MV-4-11 (cell line): Measurements from ENCODE around the gene ELF2.
"Not testable (repeated sequence)": the region's sequence is repeated elsewhere in the genome, so short reads cannot be mapped to it uniquely, and the experiment has no call there.

Experiments
- DNase-seq: peaks from one replicate; lab custom pipeline; 2025; lab: John Stamatoyannopoulos, UW

The ELF2 gene

DNA sequence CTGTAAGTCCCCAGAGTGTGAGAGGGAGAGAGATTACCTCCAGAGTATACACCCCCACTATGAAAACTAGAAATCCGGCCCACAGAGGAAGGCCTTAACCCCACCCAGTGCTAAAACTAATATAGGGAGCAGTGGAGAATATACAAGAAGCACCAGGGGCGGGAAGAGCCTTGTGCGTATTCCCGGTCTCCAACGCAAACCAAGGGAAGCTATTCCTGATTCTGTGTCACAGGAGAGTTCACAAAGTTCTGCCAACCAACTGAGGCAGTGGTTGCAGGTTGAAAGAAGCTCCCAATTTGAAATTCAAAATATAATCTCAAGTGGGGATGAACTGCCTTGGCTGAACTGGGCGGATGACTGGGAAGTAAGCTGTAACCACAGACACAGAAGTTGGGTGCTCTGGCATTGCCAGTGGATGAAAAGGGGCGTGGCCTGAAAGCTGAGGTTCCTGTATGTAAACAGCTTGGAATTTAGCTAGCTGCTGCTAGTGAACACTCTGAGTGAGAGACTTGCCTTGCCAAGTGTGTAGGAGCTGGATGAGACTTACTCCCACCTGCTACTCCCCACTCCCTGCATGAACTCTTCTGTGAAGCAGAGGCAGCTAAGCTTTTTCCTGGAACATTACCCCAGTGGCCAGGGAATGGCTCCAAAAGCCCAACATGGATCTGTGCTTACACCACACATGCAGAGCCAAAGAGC, 32.7 kb downstream of the ELF2 start:
- DNase-seq, result peak; percentile 79

DNA sequence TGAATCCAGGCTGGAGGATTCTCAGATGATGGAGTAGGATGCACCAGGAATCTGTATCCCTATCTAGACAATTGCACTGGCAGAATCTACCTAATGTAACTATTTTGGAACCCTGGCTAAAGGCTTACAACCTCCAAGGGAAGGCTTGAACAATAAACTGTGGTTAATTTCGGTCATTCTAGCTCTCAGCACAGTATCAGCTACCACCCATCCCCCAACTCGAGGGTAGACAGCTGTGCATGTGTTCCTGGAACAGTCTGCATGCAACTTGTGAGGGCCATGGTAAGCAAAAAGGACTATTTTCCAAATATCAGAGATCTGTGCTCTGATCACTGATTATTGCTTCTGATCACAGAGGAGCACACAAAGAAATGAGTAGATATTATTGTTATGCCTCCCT, 34.0 kb downstream of the ELF2 start:
- peak; percentile 18 for DNase-seq

- DNase-seq, result peak; percentile 32
Observed at GRCh38 chr4:139142087-139142486, 34.9 kb downstream of the ELF2 start.

- DNase-seq, result peak; percentile 87
Observed at GRCh38 chr4:139137763-139138162, 39.3 kb downstream of the ELF2 start.

DNA sequence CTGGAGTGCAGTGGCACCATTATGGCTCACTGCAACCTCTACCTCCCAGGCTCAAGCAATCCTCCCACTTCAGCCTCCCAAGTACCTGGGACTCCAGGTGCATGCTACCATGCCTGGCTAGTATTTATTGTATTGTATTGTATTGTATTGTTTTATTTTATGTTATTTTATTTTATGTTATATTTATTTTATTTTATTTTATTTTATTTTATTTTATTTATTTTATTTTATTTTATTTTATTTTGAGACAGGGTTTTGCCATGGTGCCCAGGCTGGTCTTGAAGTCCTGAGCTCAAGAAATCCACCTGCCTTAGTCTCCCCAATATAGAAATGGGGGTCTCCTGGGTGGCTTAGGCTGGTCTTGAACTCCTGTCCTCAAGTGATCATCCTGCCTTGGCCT, 42.6 kb downstream of the ELF2 start:
- no peak for DNase-seq

- no peak for DNase-seq
Observed at GRCh38 chr4:139131209-139131870, 45.7 kb downstream of the ELF2 start.

DNA sequence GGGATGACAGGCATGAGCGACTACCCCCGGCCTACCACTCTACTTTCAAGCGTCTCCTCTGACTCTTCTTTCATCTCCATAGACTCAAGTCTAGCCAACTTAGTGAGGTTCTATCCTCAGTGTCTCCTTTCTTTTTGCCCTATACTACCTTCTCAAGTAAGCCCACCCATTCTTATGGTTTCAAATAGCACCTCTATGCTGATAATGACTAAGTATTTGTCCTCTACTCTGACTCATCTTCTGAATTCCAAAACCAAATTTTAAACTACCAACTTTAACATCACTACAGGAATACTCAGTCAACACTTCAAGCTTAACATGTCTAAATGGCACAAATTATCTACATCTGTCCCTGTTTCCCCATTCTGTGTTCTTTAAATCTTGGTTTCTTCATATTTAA, 47.8 kb downstream of the ELF2 start:
- DNase-seq, result no peak

DNA sequence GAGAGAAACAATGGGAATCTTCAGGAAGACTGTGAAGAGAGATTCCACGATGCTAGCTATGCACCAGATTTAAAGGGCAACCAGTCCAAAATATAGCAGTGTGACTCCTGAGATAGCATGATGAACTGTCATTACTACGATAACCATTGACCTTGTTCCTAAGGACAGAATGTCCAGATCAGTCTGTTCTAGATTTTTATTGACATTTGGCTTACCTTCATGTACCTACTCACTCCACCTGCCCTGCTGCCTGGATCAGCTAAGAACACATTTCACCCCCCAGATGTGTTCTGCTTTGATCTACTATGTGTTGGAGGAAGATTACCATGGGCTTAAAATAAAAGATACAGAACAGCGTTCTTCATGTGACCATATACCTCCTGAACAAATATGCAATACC, 50.1 kb downstream of the ELF2 start:
- no peak for DNase-seq

DNA sequence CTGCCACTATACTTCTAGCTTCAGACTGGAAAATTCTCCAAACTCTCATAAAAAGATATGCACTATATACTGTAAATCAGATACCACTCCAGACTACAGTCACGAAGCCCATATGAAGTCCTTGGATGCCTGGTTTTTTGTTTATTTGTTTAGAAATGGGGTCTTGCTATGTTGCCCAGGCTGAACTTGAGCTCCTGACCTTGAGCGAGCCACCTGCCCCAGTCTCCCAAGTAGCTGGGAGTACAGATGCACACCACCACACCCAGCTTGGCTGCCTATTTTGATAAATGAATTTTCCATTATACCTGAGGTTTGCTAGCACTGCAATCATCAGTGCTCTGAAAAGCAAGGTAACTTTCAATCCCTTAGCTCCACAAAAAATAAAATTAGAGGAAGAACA, 53.1 kb downstream of the ELF2 start:
- no peak for DNase-seq

- DNase-seq, result no peak
Observed at GRCh38 chr4:139118365-139118764, 58.7 kb downstream of the ELF2 start.

- no peak for DNase-seq
Observed at GRCh38 chr4:139115226-139115625, 61.8 kb downstream of the ELF2 start.

- not testable (repeated sequence) for DNase-seq
Observed at GRCh38 chr4:139114795-139115194, 62.2 kb downstream of the ELF2 start.

DNA sequence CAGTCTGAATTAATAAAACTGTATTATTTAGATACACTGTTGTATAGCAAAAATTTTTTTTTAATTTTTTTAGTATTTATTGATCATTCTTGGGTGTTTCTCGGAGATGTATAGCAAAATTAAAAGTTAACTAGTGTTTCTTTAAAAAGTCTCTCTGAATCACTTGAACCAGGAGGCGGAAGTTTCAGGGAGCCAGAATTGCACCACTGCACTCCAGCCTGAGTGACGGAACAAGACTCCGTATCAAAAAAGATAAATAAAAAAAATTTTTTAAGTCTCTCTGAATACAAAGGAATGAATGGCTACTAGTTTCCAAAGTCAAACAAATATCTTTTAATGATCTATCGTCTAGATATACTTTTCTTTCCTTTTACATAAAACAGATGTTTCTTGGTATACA, 64.4 kb downstream of the ELF2 start:
- no peak for DNase-seq

DNA sequence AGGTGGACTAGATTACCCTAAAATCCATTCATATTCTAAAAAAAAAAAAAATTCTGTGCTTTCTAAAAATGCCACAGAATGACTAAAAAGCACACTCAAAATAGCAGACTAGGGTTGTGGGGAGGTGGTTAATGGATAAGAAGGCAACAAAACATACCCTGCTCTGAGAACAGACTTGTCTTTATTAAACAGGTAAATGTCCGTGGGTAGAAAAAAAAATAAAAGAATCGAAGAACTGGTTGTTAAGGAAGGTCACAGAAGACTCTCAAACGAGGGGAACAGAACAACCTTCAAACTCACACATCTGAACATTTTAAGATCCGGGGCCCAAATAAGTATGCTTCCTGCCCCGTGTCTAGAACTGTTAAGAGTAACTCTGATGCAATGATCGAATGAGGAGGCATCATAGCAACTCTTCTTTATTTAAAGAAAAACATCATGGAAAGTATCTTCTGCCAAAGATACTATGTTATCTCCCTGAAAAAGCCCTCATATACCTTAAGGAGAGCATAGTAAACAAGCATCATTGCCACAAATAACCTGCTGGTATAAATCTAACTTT, 68.4 kb downstream of the ELF2 start:
- no peak for DNase-seq

- peak; percentile 69 for DNase-seq
Observed at GRCh38 chr4:139099366-139099982, 77.5 kb downstream of the ELF2 start.

GRCh38 chr4:139092271-139092670, 84.7 kb downstream of the ELF2 start:
- no peak for DNase-seq

DNA sequence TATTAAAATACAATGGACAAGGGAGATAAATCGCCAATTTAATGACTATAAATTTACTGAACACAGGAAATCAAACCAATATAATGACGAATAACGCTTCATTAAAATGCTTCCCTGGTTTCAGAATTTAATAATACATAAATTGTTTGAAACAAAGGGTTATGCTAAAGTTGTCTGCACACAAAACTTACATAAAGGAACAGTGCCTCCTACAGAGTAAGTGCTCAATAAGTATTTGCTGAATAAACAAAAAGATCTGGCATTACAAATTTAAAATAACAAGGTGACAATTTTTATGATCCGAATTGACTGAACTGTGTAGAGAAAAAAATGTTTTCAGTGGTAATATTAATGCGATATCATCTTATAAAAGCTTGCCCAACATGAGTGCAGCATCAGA, 91.9 kb downstream of the ELF2 start:
- DNase-seq, result peak; percentile 16

DNA sequence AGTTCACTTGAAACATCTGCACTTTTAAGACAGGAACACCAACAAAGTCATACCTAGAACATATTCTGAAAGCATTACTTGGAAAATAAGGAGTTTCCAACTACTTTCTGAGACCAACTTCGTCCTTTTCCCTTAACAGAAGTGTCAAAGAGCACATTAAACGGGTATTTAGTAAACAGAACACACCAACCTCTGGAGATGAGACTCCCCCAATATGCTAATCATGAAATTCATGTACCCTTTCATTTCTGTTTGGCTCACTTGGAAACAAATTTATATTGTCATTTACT, 92.3 kb downstream of the ELF2 start:
- DNase-seq, result no peak

- DNase-seq, result peak; percentile 83
Observed at GRCh38 chr4:139083956-139084803, 92.8 kb downstream of the ELF2 start.

- peak; percentile 61 for DNase-seq
Observed at GRCh38 chr4:139083607-139083955, 93.4 kb downstream of the ELF2 start.

- DNase-seq, result peak; percentile 99
Observed at GRCh38 chr4:139082750-139083606, 94.0 kb downstream of the ELF2 start.

GRCh38 chr4:139078926-139079325, 98.1 kb downstream of the ELF2 start:
- DNase-seq, result no peak
